ENCODE results near the gene XPR1. TPM values are rescaled to one million over a fixed set of nuclear protein-coding genes. Genes with fewer than 3 reads are reported as not detected.

Gene XPR1
- total and polyA plus RNA-seq, 2 of the 8 experiments (the other 6 are each of a cell fraction or from before 2014, with no cell fraction given), result 28.6 to 43.9 TPM

- no peak for TF ChIP-seq CHD7 (IDR thresholded peaks at IDR 0.05; ENCODE audit: insufficient replicate concordance, low read length)
- TF ChIP-seq EP300 (IDR thresholded peaks at IDR 0.05; ENCODE audit: borderline replicate concordance in 1 of 2, low read depth in 2 of 2, low read length in 2 of 2), result no peak
- TF ChIP-seq, protein P1, sequence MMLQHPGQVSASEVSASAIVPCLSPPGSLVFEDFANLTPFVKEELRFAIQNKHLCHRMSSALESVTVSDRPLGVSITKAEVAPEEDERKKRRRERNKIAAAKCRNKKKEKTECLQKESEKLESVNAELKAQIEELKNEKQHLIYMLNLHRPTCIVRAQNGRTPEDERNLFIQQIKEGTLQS (IDR thresholded peaks at IDR 0.05; ENCODE audit: insufficient read depth, low read depth, low read length), result no peak
- no peak for TF ChIP-seq ASH2L (IDR thresholded peaks at IDR 0.05; ENCODE audit: low read length)
- no peak for TF ChIP-seq TAF1 (IDR thresholded peaks at IDR 0.05; ENCODE audit: low read depth, low read length)
- TF ChIP-seq CREB1 (IDR thresholded peaks at IDR 0.05), result no peak
- TF ChIP-seq E2F6 (IDR thresholded peaks at IDR 0.05), result no peak
- no peak for TF ChIP-seq RBBP5 (IDR thresholded peaks at IDR 0.05; ENCODE audit: borderline replicate concordance, low read depth, low read length)
Measured at GRCh38 chr1:180919183-180919700, 287.4 kb downstream of the XPR1 start (continued).

Data from H1 (cell line).